Heart left ventricle (tissue), 13 donors: ENCODE results near the gene KRTAP5-3.

ENCODE experiments used
- CTCF ChIP-seq, 12 donors: fragments of 200-600 bp; sonication (generic) in 4 of 12; IDR thresholded peaks; one replicate each; pipeline versions ENCODE4 v1.5.0 to v1.8.0; 2018 to 2022; ENCODE audit warnings: antibody characterized with exemption in 12 of 12, mild to moderate bottlenecking in 5 of 12
- POLR2A ChIP-seq, 2 donors: fragments of 450-650 bp; IDR thresholded peaks; one replicate each; pipeline ENCODE4 v1.6.1; 2017; ENCODE audit warnings: antibody characterized with exemption in 2 of 2, mild to moderate bottlenecking in 2 of 2, moderate library complexity in 2 of 2
- donor health status: ischemic (EF 13 %, LVEDD 7.1; RV severe dilation, severe dysfunction).
- donor health status: DM: no; HTN: yes; CAD: no.
- donor health status: DM: no; HTN: no; CAD: no.
- donor health status: ischemic (EF 25% LVEDD 6.9; RV normal size, moderate dysfunction).
- donor health status: ischemic (EF 25% LVEDD 5.7; RV mildly dilated, moderate dysfunction).
- donor health status: ischemic (EF 35%, LVEDD 5.7; RV mildly dilated, moderate dysfunction).
- donor health status: nonischemic (EF 11% LVEDD 7.7; RV severe dilation, severe dysfunction).
- donor health status: DM: yes; HTN: yes; CAD: no.
- donor health status: PGD.
- donor health status: ischemic (EF 29% LVEDD 5.4; RV normal size, mild dysfunction).
- donor health status: nonischemic (EF 23%, LVEDD 6.1; RV moderate dilation, normal function).

GRCh38 chr11:1569251-1569780 lies 38.9 kb downstream of the KRTAP5-3 start:
- TF ChIP-seq CTCF (IDR thresholded peaks at IDR 0.05) (no peak), POLR2A (IDR thresholded peaks at IDR 0.05) (no peak)
